Heart left ventricle (tissue), 13 donors: ENCODE measurements around the gene NFKBIL1.

Source experiments
- CTCF ChIP-seq, 12 donors: fragments of 200-600 bp; sonication (generic) in 4 of 12; IDR thresholded peaks; one replicate each; pipeline versions ENCODE4 v1.5.0 to v1.8.0; 2018 to 2022; ENCODE audit warnings: antibody characterized with exemption in 12 of 12, mild to moderate bottlenecking in 5 of 12
- POLR2A ChIP-seq, 2 donors: fragments of 450-650 bp; IDR thresholded peaks; one replicate each; pipeline ENCODE4 v1.6.1; 2017; ENCODE audit warnings: antibody characterized with exemption in 2 of 2, mild to moderate bottlenecking in 2 of 2, moderate library complexity in 2 of 2
- donor health status: ischemic (EF 13 %, LVEDD 7.1; RV severe dilation, severe dysfunction).
- donor health status: DM: no; HTN: yes; CAD: no.
- donor health status: DM: no; HTN: no; CAD: no.
- donor health status: ischemic (EF 25% LVEDD 6.9; RV normal size, moderate dysfunction).
- donor health status: ischemic (EF 25% LVEDD 5.7; RV mildly dilated, moderate dysfunction).
- donor health status: ischemic (EF 35%, LVEDD 5.7; RV mildly dilated, moderate dysfunction).
- donor health status: nonischemic (EF 11% LVEDD 7.7; RV severe dilation, severe dysfunction).
- donor health status: DM: yes; HTN: yes; CAD: no.
- donor health status: PGD.
- donor health status: ischemic (EF 29% LVEDD 5.4; RV normal size, mild dysfunction).
- donor health status: nonischemic (EF 23%, LVEDD 6.1; RV moderate dilation, normal function).

DNA sequence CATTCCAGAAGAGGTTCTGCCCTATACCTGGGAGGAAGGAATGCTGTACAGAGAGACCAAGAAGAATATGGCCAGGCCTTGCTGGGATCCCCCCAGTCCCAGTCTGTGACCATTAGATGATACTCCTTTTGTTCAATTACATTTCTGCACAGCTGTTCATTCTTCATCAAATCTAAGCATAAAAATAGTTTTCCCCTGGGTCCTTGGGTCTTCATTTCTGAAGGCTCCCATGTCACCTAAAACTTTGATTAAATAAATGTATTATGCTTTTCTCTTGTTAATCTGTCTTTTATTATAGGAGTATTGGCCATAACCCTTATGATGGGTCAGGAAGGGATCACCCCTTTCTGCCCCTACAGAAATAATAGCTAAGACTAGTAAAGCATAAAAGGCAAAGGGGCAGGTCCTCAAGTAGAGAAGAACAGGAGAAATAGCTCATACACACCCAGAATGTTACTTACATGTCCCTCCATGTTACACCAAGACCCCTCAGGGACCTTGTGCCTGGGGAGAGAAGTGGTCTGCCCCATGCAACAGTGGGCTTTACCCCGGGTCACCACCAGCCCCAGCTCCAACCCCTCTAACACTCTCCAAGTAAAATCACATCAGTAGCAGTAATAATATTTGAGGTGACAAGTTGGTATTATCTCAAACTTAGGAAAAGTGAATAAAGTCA, 22.6 kb downstream of the NFKBIL1 start:
- TF ChIP-seq CTCF (IDR thresholded peaks at IDR 0.05), result no peak
- no peak for TF ChIP-seq POLR2A (IDR thresholded peaks at IDR 0.05)
